Vagina (tissue), 2 donors: ENCODE measurements around the gene PDE4A. TPM values are rescaled to one million over a fixed set of nuclear protein-coding genes. Genes with fewer than 3 reads are reported as not detected.
A peak's percentile ranks its signal among the peaks of the same experiment; 100 is the strongest.

Experiments used
- DNase-seq, 2 donors: peaks; one replicate each; pipeline ENCODE4 v3.0.0-alpha.2; 2017; ENCODE audit errors: extremely low spot score in 2 of 2
- H3K27ac ChIP-seq: fragments of 200-600 bp; sonication (generic); one replicate; pipeline ENCODE4 v1.5.1; 2019
- H3K27me3 ChIP-seq: fragments of 200-600 bp; sonication (generic); one replicate; pipeline ENCODE4 v1.5.1; 2019
- H3K36me3 ChIP-seq, 2 donors: fragments of 200-600 bp; sonication (generic); one replicate each; pipeline ENCODE4 v1.5.1; 2017 to 2019
- H3K4me1 ChIP-seq: fragments of 200-600 bp; sonication (generic); one replicate; pipeline ENCODE4 v1.5.1; 2019
- H3K4me3 ChIP-seq, 2 donors: fragments of 200-600 bp; sonication (generic); 1 replicate in 1 of 2; 2 replicates in 1 of 2; pipeline ENCODE4 v1.5.1; 2016 to 2019
- H3K9me3 ChIP-seq: fragments of 200-600 bp; sonication (generic); one replicate; pipeline ENCODE4 v1.5.1; 2019
- POLR2A ChIP-seq, 2 donors: fragments of 450-650 bp; IDR thresholded peaks; one replicate each; pipeline ENCODE4 v1.6.1; 2017; ENCODE audit warnings: antibody characterized with exemption in 2 of 2, mild to moderate bottlenecking in 2 of 2, moderate library complexity in 2 of 2
- POLR2AphosphoS5 ChIP-seq, 2 donors: sonication (generic); formaldehyde crosslinking; IDR thresholded peaks; one replicate each; pipeline ENCODE4 v1.9.0; 2017; ENCODE audit warnings: antibody characterized with exemption in 2 of 2, mild to moderate bottlenecking in 2 of 2, low read depth in 1 of 2; ENCODE audit not compliant: insufficient read depth in 1 of 2
- intact Hi-C: fragments of 100-400 bp; cut with DNase I; formaldehyde crosslinking; loops from one replicate; pipeline ENCODE4 v1.15.1; 2023
- total RNA-seq: library from RNA; depleted of rRNA; stranded (reverse); fragments of >200 nt; gene quantifications from one replicate; pipeline ENCODE4 v1.2.3, GENCODE V29; 2016
- TF ChIP-seq, protein P1 (sequence below), 3 experiments: fragments of 450-650 bp in 2 of 3; fragments of 200-600 bp in 1 of 3; sonication (generic) in 1 of 3; IDR thresholded peaks; one replicate each; pipeline ENCODE4 v1.5.1; 2017 to 2019; ENCODE audit warnings: antibody characterized with exemption in 3 of 3, mild to moderate bottlenecking in 2 of 3, moderate library complexity in 2 of 3

Gene PDE4A
- total RNA-seq, 1 donor from 2014 or later = 16.7 TPM

DNA sequence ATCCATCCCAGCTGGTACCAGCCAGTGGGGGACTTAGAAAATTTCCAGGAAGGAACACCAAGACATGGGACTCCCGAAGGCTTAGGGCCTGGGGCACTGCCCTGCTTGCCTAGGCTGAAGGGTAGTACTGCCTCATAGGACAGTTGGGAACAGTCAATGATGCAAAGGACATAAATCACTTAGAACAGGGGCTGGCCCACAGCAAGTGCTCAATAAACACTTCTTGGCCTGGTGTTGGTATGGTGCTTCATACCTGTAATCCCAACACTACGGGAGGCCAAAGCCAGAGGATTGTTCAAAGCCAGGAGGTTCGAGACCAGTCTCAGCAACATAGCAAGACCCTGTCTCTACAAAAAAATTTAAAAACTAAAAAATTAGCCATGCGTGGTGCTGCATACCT lies 77.0 kb downstream of the PDE4A start:
- H3K4me3 ChIP-seq = no peak overlapping the region
- H3K27me3 ChIP-seq = no peaks in the 10 kb centered on the region
- TF ChIP-seq POLR2A (IDR thresholded peaks at IDR 0.05) (no peak), POLR2AphosphoS5 (IDR thresholded peaks at IDR 0.05; ENCODE audit: insufficient read depth in 1 of 2, low read depth in 1 of 2) (no peak)
- TF ChIP-seq, protein P1, sequence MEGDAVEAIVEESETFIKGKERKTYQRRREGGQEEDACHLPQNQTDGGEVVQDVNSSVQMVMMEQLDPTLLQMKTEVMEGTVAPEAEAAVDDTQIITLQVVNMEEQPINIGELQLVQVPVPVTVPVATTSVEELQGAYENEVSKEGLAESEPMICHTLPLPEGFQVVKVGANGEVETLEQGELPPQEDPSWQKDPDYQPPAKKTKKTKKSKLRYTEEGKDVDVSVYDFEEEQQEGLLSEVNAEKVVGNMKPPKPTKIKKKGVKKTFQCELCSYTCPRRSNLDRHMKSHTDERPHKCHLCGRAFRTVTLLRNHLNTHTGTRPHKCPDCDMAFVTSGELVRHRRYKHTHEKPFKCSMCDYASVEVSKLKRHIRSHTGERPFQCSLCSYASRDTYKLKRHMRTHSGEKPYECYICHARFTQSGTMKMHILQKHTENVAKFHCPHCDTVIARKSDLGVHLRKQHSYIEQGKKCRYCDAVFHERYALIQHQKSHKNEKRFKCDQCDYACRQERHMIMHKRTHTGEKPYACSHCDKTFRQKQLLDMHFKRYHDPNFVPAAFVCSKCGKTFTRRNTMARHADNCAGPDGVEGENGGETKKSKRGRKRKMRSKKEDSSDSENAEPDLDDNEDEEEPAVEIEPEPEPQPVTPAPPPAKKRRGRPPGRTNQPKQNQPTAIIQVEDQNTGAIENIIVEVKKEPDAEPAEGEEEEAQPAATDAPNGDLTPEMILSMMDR (IDR thresholded peaks at IDR 0.05) = no peak
- H3K9me3 ChIP-seq = no peaks in the 10 kb centered on the region
- peaks cover 48% of the 10 kb centered on the region for H3K4me1 ChIP-seq
- peaks cover 0 to 41% of the 10 kb centered on the region in 2 donors for H3K36me3 ChIP-seq
- intact Hi-C loops = no loop called here
- no peak for DNase-seq
- H3K27ac ChIP-seq = peak overlapping the region; percentile 94

DNA sequence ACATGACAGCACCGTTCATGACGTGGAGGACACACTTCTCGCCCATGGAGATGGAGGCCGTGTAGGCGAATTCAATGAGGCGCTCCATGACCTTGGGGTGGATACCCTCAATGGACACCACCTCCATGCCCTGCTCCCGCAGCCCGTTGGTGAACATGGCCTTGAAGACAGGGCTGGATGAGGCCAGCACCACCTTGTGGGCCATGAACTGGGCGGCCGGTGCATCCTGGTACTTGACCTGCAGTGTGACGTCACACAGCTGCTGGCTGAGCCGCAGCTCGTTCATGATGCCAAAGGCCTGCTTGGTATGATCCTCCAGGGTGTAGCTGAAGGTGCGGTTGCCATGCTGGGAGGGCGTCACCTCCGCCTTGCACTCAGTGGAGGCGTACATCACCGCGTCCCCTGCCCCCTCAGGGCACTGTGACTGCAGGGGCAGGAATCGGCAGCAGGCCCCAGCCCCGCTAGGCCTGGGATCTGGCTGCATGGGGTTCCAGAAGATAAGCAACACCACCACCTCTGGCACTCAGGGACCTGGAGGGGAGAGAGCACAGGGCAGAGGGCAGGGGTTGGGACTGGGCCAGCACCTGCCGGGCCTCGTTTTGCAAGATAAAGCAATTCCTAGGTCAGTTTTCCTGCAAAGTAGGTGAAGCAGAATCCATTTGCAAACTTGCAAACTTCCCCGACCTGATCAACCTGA lies 79.4 kb downstream of the PDE4A start:
- Histone ChIP-seq H3K4me3 (no peak overlapping the region), H3K9me3 (no peaks in the 10 kb centered on the region), H3K27me3 (no peaks in the 10 kb centered on the region), H3K36me3 (peaks cover 0 to 30% of the 10 kb centered on the region in 2 donors), H3K4me1 (peaks cover 48% of the 10 kb centered on the region), H3K27ac (peak overlapping the region; percentile 94)
- TF ChIP-seq, protein P1 (IDR thresholded peaks at IDR 0.05) = no peak
- TF ChIP-seq POLR2A (IDR thresholded peaks at IDR 0.05) (no peak), POLR2AphosphoS5 (IDR thresholded peaks at IDR 0.05; ENCODE audit: insufficient read depth in 1 of 2, low read depth in 1 of 2) (no peak)
- intact Hi-C loops = no loop called here
- DNase-seq = peak in 1 of 2 donors; percentile 69

DNA sequence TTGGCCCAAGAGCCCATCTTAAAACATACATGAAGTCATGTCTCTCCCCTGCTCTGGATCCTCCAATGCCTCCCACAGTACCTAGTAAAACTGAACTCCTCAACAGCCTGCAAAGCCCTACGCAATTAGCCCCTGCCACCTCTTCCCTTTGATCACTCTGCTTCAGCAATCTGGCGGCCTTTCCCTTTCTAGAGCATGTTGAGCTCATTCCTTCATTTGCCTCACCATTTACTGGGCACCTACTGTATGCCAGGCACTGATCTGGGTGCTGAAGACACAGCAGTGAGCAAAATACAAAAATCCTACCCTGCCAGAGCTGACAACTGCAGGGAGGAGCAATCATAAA lies 79.9 kb downstream of the PDE4A start:
- intact Hi-C loops = no loop called here
- peaks cover 48% of the 10 kb centered on the region for H3K4me1 ChIP-seq
- H3K36me3 ChIP-seq = peaks cover 0 to 25% of the 10 kb centered on the region in 2 donors

DNA sequence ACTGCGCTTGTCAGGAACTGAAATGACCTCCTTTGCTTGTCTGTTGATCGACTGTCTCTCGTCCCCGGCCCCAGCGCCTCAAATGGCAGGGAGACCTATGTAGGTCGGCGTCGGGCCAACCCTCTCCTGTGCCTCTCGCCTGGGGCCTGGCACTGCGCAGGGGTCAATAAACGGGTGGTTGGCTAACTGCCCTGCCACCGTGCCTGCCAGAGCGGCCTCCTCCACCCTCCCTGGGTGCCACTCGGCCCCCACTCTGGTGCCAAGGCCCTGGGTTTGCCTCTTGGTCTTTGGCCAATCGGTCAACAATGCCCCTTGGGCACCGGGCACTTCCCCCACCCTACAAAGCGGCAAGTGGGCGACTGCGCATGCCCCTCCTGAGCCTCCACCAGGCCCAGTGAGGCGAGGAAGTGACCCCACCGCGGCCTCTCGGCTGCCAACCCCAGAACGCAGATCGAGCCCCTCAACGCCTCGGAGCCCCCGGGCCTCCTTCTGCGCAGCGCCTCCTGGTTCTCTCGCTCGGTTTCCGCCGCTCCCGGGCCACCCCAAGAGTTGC lies 81.7 kb downstream of the PDE4A start:
- peak overlapping the region; percentile 94 for H3K27ac ChIP-seq
- peak in 1 of 2 donors; percentile 65 for TF ChIP-seq POLR2AphosphoS5 (IDR thresholded peaks at IDR 0.05; ENCODE audit: insufficient read depth in 1 of 2, low read depth in 1 of 2)
- no peak for TF ChIP-seq POLR2A (IDR thresholded peaks at IDR 0.05)
- DNase-seq = peak in 1 of 2 donors; percentile 86
- no peaks in the 10 kb centered on the region for H3K9me3 ChIP-seq
- peaks cover 0 to 13% of the 10 kb centered on the region in 2 donors for H3K36me3 ChIP-seq
- peaks cover 48% of the 10 kb centered on the region for H3K4me1 ChIP-seq
- H3K4me3 ChIP-seq = peak overlapping the region; percentile 76 to 89
- intact Hi-C loops = loop anchor here (2.0 kb wide), 1 partner anchor 63 kb away; no protein-coding TSS in a partner anchor
- H3K27me3 ChIP-seq = no peaks in the 10 kb centered on the region

More for the DNA sequence above, 79.9 kb downstream of the PDE4A start:
- H3K27ac ChIP-seq = peak overlapping the region; percentile 94
- no peaks in the 10 kb centered on the region for H3K9me3 ChIP-seq
- no peak overlapping the region for H3K4me3 ChIP-seq
- no peaks in the 10 kb centered on the region for H3K27me3 ChIP-seq
- TF ChIP-seq POLR2AphosphoS5 (IDR thresholded peaks at IDR 0.05; ENCODE audit: insufficient read depth in 1 of 2, low read depth in 1 of 2) (no peak), POLR2A (IDR thresholded peaks at IDR 0.05) (no peak)
- TF ChIP-seq, protein P1 (IDR thresholded peaks at IDR 0.05) = no peak
- peak in 1 of 2 donors; percentile 69 for DNase-seq

DNA sequence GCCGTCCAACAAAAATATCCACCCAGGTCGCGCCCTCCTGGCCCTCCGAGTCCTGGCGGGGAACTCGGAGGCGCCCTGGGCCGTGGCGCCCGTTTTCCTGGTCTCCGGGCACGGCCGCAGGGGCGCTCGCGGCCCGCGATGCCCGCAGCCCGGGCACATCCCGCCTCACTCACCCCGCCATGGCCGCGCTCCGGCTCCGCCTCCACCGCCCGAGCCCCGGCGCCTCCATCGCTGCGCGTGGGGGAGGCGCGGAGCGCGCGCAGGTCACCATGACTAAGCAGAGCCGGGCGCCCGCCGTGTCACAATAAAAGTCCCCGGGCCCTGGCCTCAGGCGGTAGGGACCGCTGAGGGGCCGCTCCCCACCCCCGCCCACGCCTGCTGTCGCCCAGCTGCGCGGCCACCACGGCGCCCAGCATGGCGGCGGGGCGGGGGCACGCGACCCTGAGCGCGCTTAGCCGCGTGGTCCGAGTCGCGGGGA lies 82.2 kb downstream of the PDE4A start:
- peak in 1 of 2 donors; percentile 85 for DNase-seq
- peak overlapping the region; percentile 94 for H3K27ac ChIP-seq
- peak overlapping the region; percentile 76 to 89 for H3K4me3 ChIP-seq
- H3K4me1 ChIP-seq = peaks cover 44% of the 10 kb centered on the region
- TF ChIP-seq POLR2A (IDR thresholded peaks at IDR 0.05) (peak in 1 of 2 donors; percentile 39), POLR2AphosphoS5 (IDR thresholded peaks at IDR 0.05; ENCODE audit: insufficient read depth in 1 of 2, low read depth in 1 of 2) (peak in 1 of 2 donors; percentile 22)
- TF ChIP-seq, protein P1 (IDR thresholded peaks at IDR 0.05) = no peak
- H3K27me3 ChIP-seq = no peaks in the 10 kb centered on the region
- H3K36me3 ChIP-seq = peaks cover 0 to 13% of the 10 kb centered on the region in 2 donors
- intact Hi-C loops = loop anchor here (2.0 kb wide), 1 partner anchor 62 kb away; no protein-coding TSS in a partner anchor
- H3K9me3 ChIP-seq = no peaks in the 10 kb centered on the region
